GM13977 (cell line): ENCODE data around the gene OSBP2.
"Not testable (repeated sequence)": the region's sequence is repeated elsewhere in the genome, so short reads cannot be mapped to it uniquely, and the experiment has no call there.

ENCODE experiments used
- DNase-seq: peaks from one replicate; pipeline ENCODE4 v3.0.0; 2012; ENCODE audit warnings: low spot score
- in situ Hi-C: fragments of 300-500 bp; cut with MboI; formaldehyde crosslinking; loops from one replicate; pipeline ENCODE4 v1.12.0; 2022; ENCODE audit warnings: low sequenced_read_pairs, low pct_unique_long_range_greater_than_20kb, mixed read lengths, inconsistent platforms; ENCODE audit not compliant: unreplicated experiment
- TF ChIP-seq, protein P1 (sequence below): IDR thresholded peaks from 2 replicates; pipeline ENCODE4 v1.5.1; 2012; ENCODE audit warnings: mild to moderate bottlenecking, control low read depth; ENCODE audit not compliant: insufficient read depth; ENCODE audit errors: extremely low read depth, missing control alignments

The OSBP2 gene

GRCh38 chr22:30763815-30764673 lies 69.4 kb downstream of the OSBP2 start:
- TF ChIP-seq, protein P1, sequence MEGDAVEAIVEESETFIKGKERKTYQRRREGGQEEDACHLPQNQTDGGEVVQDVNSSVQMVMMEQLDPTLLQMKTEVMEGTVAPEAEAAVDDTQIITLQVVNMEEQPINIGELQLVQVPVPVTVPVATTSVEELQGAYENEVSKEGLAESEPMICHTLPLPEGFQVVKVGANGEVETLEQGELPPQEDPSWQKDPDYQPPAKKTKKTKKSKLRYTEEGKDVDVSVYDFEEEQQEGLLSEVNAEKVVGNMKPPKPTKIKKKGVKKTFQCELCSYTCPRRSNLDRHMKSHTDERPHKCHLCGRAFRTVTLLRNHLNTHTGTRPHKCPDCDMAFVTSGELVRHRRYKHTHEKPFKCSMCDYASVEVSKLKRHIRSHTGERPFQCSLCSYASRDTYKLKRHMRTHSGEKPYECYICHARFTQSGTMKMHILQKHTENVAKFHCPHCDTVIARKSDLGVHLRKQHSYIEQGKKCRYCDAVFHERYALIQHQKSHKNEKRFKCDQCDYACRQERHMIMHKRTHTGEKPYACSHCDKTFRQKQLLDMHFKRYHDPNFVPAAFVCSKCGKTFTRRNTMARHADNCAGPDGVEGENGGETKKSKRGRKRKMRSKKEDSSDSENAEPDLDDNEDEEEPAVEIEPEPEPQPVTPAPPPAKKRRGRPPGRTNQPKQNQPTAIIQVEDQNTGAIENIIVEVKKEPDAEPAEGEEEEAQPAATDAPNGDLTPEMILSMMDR = peak; percentile 71
- DNase-seq = peak; percentile 70
- in situ Hi-C loops = loop anchor here (10.0 kb wide), 2 partner anchors 131 to 321 kb away; partner anchors contain the start of gene SMTN

- in situ Hi-C loops = loop anchor here (10.0 kb wide), 2 partner anchors 127 to 317 kb away; partner anchors contain the start of gene SMTN
- no peak for DNase-seq
- TF ChIP-seq, protein P1 = no peak
Observed at GRCh38 chr22:30767661-30768060, 73.0 kb downstream of the OSBP2 start.

DNA sequence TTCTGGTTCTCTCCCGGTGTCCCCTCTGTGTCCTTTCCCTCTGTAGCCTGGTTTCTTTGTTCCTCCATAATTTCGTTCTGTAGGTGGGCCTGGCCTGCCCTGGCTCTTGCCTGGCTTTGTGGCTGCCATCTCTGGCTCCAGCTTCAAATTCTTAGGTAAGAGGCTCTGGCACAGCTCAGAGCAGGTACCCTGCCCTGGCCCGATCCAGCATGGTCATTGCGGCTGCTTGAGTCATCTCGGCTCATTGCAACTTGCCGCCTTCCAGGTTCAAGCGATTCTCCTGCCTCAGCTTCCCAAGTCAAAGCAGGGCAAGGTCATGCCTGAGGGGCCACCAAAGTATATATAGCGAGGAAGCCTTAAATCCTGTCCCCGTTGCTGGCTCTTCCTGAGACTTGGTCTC lies 76.0 kb downstream of the OSBP2 start:
- in situ Hi-C loops = no loop called here
- TF ChIP-seq, protein P1 = no peak
- DNase-seq = no peak

DNA sequence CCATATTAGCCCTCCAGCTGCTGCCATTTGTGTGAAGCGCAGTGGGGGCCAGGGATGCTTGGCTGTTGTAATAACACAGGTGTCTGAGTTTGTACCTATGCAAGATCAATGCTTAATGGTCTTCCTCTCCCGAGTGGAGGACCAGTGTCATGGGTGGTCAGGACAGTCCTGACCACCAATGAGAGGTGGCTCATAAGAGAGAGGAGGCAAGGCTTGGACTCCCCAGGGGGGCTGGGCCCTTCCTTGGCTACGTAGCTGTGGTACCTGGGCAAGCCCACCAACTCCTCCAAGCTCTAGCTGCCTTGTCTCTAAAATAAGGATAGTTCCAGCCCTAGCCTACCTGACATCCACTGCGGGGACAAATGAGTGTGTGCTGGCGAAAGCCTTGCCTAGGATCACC lies 79.2 kb downstream of the OSBP2 start:
- DNase-seq = no peak
- TF ChIP-seq, protein P1 = no peak
- in situ Hi-C loops = no loop called here

DNA sequence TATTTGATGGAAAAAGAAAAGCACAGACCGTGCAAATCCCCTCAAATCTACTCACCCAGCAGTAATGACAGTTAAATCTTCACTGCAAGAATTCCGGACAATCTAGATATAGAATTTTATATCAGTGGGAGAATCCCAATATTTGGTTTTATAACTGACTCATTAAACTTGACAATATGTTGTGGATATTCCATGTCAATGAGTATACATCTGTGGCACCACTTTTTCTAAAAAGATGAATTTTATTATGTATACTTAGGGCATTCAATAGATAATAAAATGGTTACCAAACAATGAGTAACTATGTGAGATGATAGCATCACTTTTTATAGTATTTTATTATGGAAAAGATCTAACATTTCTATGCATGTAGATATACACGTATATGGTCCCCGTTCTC lies 79.9 kb downstream of the OSBP2 start:
- no peak for DNase-seq
- TF ChIP-seq, protein P1 = no peak
- in situ Hi-C loops = no loop called here

DNA sequence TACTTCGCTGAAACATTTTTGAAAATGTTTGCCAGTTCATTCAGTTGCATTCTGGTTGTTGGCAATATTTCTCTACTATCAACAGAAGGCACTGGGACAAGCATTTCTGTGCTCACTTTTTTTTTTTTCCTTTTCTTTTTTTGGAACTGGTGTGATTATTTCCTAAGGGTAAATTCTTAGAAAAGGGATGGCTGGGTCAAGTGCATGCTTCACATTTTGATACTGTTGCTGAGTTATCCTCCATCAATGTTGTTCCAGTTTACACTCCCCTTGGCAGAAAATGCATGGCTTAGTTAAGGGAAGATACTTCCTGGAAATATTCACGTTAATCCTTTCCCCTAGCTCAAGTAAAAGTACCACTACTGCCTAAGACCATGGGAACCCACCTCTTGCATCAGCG lies 81.8 kb downstream of the OSBP2 start:
- in situ Hi-C loops = no loop called here
- TF ChIP-seq, protein P1 = no peak
- DNase-seq = no peak

DNA sequence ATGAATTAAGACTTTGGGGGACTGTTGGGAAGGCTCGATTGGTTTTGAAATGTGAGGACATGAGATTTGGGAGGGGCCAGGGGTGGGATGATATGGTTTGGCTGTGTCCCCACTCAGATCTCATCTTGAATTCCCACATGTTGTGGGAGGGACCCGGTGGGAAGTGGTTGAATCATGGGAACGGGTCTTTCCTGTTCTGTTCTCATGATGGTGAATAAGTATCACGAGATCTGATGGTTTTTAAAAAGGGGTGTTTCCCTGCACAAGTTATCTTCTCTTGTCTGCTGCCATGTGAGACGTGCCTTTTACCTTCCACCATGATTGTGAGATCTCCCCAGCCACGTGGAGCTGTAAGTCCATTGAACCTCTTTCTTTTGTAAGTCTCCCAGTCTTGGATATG lies 82.5 kb downstream of the OSBP2 start:
- DNase-seq, in situ Hi-C loops: not testable (repeated sequence)
